HG03354 (cell line): ENCODE results near the gene SYCE3.

Experiments
- ATAC-seq: cut with Tn5 transposase; IDR thresholded peaks from one replicate; pipeline ENCODE4 v1.9.1; 2021; ENCODE audit warnings: mild to moderate bottlenecking; ENCODE audit not compliant: unreplicated experiment, poor library complexity, severe bottlenecking

SYCE3 gene

DNA sequence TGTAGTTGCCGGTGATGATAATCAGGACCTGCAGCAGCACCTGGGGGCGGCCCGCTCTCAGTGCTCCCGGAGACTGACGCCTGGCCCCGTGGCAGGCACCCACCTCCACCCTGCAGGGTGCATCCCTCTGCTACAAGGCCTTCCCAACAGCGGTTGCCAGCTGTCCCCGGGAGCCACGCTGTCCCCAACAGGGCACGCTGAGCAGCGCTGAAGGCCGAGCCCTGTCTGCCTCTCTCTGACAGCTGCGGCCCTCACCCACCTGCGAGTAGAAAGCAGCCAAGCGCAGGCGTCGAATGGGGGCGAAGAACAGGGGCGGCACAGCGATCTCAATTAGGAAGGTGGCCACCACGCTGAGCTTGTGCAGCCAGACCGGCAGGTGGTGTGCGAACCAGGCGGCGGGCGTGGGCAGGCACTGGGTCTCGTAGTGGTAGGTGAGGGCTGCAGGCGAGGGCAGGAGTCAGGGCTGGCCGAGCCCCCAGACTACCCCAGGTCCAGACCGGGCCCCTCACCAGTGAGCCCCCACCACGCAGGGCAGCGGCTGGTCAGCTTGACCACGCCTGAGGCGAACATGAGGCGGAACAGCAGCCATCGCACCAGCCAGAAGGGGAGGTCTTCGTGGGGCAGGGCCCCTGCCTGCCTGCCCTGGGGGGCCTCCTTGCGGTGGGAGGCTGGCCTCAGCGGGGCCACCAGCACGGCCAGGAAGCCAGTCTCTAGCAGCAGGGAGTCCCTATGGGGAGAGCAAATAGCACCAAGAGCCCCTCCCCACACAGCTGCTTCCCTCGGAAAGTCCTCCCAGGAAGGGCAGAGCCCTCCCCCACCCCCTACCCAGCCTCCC is 56.7 kb downstream of the SYCE3 start:
- no peak for ATAC-seq

DNA sequence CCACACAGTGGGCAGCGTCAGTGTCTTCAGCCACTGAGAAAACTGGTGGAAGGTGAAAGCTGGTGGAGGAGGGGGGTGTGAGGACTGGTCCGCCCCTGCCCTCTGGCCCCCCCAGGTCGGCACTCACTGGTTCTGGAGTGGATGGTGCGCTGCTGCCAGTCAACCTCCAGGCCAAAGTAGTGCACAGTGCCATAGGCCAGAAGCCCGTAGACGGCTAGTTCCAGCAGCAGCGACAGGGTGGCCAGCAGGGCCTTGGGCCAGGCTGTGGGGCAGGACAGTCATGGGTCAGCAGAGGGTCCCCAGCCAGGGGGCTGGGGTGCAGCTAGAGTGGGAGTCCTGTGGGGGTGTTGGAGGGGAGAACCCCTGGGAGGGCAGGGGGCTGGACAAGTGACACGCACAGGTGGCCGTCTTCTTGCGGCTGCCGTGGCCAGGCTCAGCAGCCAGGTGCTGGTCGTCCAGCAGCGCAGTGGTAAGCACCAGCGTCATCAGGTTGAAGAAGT is 57.4 kb downstream of the SYCE3 start:
- no peak for ATAC-seq

DNA sequence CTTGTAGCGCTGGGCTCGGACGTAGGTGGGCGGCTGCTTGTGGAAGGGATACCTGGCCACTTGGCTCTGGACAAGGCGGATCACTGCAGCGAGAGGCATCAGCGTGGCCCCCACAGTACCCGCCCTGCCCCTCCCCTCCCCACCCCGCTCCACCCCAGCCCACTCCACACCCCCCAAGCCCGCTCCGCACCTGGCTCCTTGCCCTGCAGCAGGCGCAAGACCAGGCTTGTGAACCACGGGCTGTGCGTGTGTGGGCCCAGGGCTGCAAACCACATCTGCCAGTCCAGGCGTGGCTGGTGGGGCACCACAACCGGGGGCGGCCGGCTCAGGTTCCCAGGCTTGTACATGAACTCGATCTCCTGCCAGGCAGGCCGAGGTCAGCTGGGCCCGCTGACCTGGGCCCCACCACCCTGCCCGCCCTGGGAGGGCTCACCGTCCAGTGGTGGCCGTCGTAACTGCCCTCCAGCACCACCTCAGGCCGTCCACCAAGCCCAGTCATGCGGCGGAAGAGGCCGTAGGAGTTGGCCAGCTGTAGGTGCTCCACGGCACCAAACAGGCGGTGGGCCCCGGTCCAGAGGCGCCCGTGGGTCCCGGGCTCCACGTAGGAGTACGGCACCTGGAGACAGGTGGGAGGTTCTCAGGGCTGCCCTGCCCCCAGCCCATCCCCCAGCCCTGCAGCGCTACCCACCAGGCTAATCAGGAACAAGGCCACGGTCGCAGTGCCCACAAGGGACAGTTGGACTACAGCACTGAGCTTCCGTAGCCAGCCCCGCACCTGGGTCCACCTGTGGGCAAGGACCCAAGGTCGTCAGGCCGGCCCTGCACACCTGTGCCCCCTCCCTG is 58.1 kb downstream of the SYCE3 start:
- ATAC-seq, result no peak

DNA sequence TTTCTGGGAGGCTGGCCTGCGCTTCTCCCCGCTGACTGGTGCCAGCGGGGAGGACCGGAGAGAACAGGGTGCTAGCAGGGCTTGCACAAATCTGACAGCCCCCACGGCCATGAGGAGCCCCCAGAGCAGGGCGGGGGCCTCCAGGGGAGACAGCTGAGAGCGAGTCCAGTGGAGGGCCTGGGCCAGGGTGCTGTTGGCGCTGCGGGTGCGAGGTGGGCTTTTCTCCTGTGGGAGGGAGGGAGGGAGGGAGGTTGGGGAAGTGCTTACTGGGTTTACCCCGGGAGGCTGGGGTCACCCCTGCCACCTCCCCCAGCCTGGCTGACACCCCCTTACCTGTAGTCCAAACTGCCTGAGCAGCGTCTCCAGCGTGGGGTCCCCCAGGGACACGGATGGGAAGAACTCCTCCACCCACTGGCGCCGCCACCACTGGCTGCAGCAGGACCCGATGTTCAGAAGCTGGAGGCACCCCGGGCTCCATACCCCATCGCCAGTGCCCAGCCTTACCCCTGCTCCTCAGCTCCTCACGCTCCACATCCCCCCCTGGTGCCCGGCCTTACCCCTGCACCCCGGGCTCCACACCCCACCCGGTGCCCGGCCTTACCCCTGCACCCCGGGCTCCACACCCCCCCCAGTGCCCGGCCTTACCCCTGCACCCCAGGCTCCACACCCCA is 59.1 kb downstream of the SYCE3 start:
- ATAC-seq, result no peak

DNA sequence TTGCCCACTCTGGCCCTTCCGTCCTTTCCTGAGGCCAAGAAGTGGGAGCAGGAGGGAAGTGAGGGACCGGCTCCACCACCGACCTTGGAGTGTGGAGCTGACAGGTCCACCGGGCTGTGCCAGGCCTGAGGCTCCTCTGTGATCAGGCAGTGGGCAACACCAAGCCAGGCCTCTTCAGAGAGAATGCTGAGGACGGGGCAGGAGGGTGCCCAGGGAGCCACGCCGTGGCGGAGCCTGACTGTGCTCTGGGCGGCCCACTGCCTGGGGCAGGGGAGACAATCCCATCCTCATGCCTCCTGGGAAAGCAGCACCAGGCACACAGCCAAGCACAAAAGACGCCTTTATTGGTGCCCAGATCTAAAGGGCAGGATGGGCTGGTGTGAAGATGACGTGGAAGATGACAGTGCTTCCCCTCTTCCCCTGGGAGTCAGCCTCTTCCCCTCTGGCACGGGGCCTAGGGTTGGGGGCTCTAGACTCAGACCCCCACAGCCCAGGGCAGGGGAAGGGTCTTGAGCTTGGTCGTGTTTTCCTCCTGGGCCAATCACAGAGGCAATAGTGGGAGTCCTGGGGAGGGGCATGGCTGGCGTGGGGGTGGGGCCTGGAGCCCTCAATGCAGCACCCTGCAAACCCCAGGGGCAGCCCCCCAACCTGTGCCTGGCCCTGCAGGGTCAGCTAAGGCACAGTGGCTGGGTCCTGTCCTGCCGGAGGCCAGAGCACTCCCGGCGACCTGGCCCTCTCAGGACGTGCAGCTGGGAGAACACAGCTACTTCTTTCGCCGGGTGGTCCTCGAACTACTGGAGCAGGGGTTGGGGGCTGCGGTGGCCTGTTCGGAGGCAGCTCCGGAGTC is 59.9 kb downstream of the SYCE3 start:
- no peak for ATAC-seq

DNA sequence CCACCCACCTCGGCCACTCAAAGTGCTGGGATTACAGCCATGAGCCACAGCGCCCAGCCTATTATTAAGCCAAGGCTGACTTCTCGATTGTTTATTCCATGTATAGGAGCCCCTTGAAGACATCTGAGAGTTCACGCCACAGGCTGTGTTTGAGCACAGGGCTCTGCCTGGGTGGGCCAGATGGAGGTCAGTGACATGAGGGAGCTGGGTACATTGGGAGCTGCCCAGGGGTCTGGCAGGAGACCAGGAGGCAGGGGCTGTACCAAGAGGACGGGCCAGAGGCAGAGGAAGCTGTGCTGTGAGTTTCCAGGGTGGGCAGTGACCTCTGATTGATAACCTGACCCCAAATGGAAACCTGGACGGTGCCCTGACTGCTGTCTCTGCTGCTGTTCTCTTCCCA is 60.6 kb downstream of the SYCE3 start:
- ATAC-seq, result no peak
